Fibroblast of skin of left quadriceps (primary cell): ENCODE results near the gene OPRL1.

Experiments
- DNase-seq, 2 experiments: peaks; one replicate each; pipeline ENCODE4 v3.0.0-alpha.2; 2013; ENCODE audit warnings: low read depth in 2 of 2

The OPRL1 gene

DNA sequence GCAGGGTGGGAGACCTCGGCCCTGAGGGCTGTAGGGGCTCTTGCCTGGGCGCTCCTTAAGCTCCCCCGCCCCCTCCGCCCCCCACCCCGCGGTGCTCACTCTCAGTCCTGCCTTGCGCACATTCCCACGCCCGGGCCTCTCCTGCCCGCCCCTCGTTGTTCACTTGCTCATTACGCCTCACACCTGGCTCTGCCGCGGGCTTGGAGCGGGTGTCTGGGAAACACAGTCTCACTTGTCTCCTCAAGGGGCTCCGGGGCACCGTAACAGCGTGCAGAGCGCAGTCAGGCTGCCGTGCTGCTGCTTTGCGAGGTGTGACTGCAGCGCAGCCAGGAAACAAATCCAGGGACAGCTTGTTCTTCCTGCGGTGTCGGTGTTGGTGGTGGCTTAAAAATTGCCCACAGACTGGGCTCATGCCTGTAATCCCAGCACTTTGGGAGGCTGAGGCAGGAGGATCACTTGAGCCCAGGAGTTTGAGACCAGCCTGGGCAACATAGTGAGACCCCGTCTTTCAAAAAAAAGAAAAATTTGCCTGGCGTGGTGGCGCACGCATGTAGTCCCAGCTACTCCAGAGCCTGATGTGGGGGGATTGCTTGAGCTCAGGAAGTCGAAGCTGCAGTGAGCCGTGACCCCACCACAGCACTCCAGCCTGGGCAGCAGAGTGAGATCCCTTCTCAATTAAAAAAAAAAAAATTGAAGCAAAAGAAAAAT, 22.9 kb downstream of the OPRL1 start:
- no peak for DNase-seq

DNA sequence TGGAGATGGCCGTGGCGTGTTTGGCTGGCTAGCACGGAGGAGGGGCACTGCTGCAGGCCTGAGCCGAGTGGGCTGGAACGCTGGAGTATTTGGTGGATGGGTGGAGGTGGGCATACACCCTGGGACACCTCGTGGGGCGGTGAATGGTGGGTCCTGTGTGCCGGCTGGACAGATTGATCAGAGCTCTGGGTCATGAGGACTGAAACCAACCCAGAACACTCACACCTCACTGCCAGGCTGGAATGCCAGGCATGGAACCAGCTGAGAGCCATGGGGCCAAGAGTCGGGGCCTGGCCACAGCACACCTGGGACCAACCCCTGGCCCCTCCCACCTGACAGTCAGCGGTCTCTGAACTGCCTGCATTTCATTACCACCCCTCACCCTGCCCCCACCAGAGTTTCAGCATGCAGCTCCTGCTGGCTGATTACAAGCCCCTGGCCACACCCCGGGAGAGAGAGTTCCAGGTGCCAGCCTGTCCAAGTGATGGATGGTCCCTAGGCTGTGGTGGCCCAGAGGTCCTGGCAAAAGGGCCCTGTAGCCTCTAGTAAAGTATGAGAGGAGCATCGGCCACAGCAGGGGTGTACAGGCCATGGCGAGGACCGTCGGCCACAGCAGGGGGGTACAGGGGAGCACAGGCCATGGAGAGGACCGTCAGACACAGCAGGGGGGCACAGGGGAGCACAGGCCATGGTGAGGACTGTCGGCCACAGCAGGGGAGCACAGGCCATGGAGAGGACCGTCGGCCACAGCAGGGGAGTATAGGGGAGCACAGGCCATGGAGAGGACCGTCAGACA, 24.2 kb downstream of the OPRL1 start:
- no peak for DNase-seq

DNA sequence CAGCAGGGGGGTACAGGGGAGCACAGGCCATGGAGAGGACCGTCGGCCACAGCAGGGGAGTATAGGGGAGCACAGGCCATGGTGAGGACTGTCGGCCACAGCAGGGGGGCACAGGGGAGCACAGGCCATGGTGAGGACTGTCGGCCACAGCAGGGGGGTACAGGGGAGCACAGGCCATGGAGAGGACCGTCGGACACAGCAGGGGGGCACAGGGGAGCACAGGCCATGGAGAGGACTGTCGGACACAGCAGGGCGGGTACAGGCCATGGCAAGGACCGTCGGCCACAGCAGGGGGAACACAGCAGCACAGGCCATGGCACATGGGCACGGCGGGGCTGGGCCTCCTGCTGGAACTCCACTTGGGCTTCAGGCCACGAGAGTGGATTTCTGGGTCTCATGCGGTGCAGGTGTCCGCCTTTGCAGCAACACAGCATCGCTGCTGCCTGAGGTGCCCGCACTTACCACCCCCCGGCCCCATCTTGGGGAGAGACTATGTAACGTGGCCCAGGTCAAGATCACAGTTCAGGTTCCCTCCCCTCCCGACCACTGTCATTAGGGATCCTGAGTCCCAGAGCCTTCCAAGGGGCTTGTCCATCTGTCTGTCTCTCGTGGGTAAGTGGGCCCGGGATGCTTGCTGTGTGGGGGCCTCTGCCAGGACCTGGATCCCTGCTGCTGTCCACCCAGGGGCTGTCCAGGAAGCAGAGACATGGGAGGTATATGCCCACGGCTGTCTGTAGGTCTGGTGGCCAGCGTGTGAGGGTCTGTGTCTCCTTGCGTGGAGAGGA, 25.0 kb downstream of the OPRL1 start:
- no peak for DNase-seq

DNA sequence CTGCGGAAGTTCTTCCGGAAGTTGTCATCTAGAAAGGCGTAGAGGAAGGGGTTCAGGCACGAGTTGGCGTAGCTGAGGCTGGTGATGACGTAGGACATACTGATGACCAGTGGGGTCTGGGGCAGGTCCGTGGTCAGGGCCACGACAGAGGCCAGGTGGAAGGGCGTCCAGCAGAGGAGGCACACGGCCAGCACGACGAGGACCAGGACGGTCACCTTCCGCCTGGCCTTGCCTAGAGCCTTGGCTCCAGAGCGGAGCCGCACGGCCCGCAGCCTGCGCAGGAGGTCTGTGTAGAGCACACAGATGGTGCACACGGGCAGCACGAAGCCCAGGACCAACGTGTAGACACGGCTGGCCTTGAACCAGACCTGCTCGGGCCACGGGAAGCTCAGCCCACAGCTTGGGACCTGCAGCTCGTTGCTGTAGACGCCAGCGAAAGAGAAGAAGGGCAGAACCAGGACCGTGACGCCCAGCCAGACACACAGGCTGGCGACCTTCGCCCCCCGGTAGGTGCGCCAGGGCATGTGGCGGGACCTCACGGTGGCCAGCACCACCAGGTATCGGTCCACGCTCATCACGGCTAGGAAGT, 26.1 kb downstream of the OPRL1 start:
- no peak for DNase-seq

DNA sequence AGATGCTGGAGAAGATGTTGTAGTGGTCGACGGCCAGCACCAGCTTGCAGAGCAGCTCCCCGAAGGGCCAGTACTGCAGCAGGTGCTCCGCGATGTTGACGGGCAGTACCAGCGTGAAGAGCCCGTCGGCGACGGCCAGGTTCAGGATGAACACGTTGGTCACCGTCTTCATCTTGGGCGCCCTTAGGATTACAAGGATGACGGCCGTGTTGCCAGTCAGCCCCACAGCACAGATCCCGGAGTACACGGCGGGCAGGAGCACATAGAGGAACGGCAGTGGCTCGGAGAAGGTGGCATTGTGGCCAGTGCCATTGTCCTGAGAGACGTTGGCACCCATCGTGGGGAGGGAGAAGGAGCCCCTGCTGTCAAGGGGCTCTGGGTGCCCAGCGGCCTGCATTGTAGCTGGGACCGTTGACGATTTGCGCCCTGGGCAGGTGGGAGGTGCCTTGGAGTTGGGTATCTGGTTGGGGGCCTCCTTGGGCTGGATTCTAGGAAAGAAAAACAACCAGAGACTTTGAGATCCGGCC, 26.6 kb downstream of the OPRL1 start:
- DNase-seq = no peak

DNA sequence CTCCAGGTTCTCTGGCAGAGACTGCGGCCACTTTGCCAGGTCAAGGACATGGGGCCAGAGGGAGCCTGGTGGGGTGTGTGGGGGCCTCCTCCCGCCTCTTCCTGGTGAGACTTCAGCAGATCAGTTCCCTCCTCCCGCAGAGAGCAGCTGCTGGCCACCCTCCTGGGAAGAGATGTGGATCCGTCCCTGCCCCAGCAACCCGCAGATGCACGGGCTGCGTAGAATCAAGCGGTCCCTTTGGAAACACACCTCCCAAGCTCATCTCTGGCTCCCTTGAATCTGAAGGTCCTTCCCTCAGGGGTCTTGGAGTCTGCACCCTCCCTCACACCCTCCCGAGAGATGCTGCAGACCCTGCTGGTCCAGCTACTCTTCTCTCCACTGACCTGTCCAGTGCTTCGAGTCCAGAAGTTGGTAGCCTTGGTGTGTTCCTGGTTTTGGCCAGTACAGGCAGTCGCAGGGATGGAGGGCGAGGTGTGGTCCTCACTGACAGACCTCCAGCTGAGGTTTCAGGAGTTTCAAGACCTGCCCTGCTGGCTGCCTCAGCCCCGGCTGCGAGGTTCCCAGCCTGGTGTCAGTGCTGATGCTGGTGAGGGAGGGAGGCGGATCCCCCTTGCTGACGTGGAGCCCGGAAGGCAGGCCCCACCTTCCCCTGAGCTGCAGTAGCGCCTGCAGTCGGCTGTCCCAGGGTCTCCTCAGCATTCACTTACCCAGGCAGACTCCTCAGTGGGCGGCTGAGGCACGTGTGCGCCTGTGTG, 27.3 kb downstream of the OPRL1 start, which contains the start of gene NPBWR2:
Gene NPBWR2 (minus strand): TSS at position 585 of the 755 bp plus-strand sequence. CDS start 734 bp downstream, outside the sequence.
- no peak for DNase-seq

DNA sequence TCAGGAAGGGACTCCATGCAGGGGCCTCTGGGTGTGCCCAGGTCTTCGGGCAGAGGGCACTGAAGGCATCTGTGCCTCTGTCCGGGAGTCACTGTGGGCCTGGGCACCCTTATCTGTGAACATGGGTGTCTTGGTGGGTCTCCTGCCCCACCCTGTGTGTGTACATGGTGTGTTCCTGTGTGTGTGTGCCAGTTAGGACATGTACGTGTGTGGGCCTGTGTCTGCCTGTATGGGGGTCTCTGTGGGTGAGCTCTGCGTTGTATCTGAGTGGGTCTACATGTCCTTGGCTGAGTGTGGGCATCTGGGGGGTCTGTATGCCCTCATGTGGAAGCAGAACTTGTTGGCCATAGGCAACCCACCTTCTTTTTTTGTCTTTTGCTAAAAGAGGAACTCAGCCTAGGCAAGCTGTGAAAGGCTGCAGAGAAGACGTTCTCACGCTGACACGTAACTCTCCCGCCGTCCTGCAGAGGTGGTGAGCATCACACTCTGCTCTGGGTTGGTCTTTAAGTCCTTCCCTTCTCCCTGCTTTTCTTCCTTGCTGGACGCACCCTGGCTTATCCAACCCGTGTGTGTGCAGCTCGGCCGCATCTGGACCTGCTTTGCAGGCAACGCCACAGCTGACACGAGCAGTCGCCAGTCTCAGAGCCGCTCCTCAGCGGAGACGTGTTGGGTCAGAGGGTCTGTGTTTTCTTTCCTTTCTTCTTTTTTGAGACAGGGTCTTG, 28.0 kb downstream of the OPRL1 start:
- DNase-seq = no peak

DNA sequence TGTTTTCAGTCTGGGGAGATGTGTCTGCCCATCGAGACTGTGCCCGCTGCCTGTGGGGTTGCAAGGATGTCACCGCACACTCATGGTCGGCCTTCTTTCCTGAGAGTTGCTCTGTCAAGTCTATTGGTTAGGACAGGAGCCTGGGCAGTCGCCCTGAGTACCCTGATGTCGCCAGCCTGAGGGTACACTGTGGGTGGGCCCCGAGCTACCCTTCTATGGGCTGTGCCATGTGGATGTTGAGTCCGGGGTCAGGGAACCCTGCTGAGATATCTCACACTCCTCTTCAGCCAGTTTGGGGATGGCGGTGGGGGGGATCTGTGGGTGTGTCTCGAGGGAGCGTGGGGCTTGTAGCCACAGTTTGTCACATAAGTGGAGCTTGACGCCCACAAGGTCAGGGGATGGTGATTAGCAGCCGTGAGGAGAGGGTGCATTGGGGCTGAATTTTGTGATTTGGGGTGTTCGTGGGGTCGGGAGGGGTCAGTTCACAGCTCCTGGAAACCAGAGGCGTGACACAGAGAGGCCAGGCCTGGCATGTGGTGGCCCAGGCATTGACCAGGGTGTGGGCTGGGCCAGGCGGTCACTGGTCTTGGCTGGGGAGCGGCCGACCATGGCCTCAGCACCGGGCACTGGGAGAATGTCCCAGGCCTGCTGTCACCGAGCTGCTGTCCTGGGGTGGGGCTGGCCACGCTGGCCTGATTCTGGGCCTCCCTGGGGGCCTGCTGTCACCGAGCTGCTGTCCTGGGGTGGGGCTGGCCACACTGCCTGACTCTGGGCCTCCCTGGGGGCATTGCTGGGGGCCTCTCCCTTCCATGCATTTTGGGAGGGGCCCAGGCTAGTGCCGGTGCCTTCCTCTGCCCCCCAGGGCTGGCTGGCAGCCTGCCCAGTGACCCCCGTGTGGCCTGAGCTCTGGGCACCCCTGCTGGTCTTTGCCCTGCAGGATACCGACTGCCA, 29.1 kb downstream of the OPRL1 start:
- DNase-seq = no peak

DNA sequence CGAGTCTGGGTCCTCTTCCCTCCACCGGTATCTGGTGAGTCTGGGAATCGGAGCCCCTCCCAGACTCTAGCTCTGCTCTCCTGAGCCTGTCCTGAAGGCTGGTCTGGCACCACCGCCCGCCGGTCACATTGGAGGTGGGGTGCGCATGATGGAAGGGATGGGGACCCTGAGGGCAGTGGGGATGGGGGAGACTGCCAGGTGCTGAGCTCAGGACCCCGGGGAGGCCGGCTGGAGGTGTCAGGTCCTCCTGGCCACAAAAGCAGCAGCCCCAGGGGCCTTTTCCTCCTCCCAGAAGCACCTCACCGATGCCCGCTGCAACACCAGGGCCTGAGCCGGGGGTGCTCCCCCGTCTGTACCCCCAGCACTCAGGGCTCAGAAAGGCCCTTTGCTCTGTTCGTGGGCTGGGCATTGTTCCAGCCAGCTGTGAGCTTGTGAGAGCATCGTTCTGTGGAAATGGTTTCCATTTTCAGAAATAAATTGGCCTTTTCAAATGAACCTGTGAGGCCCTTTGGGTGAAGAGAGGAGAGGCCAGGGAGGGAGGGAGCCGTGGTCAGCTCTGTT, 30.0 kb downstream of the OPRL1 start:
- no peak for DNase-seq

DNA sequence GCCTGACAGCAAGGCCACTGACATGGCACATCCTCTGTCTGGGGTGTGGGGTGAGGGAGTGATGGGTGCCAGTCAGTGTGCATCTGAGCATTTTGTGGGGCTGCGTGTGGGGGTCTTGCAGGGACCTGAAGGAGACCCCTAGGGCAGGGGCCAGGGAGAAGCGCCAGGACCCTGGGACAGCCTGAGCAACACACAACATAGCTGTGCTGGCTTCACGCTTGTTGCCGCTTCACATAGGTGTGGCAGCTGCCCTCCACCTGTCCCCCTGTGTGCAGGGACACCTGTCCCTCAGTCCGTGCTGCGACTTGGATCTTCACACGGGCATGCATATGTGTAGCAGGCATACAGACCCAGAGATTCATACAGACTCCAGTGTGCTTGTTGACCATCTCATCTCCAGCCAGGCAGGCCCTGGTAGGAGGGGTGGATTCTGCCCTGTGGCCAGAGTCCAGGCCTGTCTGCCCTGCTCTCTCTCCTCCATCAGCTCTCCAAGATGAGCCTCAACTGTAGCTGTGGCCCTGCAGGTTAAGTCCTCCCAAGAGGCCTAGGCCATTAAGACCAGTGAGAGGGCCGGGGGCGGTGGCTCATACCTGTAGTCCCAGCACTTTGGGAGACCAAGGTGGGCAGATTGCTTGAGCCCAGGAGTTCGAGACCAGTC, 30.7 kb downstream of the OPRL1 start:
- DNase-seq = no peak

DNA sequence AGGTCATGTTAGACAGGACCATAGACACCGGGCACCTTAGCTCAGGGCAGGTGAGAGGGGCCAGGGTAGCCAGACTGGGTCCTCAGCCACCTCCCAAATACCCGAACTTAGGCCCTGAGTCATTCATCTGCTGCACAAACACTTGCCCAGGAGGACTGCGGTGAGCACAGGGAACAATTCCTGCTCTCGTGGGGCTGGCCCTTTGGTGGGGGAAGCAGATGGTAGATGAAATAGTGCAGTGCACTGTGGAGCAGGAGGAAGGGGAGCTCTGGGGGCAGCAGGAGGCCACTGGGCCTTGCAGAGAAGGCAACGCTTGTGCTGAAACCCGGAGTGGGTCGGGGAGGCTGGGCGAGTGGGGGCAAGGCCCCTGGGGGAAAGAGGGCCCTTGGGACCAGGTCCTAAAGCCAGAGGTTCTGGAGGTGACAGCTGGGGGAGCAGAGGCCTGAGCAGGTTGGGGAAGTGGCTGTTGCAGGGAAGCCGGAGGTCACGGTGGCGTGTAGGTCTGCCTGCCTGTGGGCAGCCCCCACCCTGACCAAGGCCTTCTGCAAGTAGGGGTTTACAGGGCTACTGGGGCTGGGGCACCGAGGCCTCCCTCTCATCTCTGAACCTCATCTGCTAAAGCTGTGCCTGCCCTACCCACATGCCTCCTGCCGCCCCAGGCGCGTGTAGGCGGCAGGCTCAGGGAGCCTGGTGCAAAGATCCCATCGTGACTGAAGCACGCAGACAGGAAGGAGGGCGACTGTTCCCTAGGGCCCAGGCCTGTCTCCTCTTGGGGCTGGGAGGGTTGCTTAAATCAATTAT, 32.2 kb downstream of the OPRL1 start:
- no peak for DNase-seq

DNA sequence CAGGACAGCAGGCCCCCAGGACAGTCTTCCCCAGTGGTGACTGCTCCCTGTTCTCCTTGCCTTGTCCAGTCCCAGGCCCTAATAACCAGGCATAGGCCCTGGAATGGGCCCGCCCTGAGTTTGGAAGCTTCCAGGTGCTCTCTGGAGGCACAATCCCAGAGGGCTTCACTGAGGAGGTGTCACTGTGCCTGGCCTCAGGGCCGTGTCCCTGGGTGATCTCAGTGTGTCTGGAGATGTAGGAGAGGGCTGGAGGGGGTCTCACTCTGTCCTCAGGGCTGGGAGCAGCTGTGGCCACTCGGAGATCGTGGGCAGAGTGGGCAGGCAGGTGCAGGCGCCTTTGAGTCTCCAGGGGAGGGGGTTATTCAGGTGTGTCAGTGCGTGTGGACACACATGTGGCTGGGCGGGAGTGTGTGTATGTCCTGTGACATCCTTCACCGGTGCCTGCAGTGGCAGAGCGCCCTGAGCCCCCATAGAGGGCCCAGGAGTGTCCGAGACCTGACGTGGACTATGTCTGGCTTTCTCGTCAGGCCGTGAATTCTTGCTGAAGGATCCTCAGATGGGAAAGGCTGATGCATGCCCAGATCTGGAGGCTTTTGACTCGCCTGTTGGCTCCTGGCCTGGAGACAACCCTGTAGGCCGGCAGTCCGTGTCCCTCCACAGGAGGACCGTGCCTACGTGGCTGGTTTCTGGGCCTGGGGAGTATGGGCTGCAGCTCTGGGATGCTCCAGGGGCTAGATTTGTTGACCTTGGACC, 33.0 kb downstream of the OPRL1 start:
- no peak for DNase-seq

DNA sequence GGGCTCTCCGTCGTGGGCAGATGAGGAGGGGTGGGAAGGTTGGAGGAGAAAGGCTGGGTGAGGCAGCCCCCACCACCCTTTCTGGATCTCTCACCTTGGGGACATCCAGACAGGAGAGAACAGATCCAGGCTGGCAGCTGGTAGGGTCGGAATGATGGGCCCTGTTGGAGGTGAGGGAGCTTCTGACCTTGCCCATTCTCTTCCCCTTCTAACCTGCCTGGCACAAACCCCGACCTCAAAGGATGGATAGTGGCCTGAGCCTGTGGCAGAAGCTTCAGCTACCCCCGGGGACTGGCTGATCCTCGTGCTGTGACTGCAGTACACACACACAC, 33.5 kb downstream of the OPRL1 start:
- no peak for DNase-seq

DNA sequence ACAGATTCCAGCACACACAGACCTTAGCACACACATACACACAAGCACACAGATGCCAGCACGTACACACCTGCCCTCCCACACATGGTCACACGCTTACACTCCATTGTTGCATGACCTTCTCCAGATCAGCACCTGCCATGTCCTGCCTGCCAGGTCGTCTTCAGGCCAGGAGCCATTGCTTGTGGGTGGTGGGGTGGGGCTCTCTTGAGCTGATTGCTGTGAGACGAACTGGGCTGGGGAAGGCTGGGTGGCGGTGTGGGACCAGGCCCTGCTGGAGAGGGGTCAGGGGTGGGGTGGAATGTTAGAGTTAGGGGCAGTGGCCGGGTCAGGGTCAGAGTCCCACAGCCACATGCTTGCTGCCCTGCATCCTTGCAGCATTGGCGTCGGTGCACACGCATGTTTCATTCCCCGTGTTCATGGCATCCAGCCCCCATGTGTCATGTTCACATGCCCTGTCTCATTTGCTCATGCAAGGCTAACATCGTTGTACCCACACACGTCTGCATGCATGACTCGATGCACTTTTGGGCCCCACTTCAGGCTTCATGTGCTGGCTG, 34.0 kb downstream of the OPRL1 start:
- DNase-seq = no peak

DNA sequence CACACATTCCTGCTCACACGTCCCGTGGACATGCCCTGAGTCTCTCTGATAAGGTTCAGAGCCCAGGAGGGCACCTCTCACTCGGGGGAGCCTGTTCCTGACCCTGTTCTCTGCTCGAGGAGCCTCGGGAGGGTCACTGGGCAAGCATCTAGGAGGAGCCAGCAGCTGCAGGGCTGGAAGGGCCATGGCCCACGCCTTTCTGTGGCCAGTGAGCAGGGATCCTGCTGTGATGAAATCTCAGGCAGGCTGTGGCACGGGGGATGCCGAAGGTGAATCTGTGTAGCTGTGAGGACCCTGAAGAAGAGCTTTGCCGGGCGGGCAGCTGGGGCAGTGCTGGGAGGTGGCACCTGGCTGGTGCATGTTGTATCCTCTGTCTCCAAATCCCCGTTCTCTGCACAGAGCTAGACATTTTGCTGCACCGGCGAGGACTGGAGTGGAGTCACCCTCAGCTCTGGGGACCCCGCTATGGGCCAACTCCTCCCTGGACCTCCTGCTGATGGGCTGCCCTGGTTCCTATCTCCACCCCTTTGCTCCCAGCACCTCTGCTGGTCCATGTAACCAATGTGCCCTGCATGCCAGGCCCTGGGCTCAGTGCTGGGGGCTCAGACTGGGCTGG, 34.6 kb downstream of the OPRL1 start:
- DNase-seq = no peak
